Caco-2 (cell line): ENCODE results near the gene LMAN1L. TPM values are rescaled to one million over a fixed set of nuclear protein-coding genes. Genes with fewer than 3 reads are reported as not detected.

Source experiments
- BruUV-seq: library from RNA; stranded (reverse); fragments of 400-500 nt; replicated peaks from 2 replicates; lab custom pipeline; 2021; lab: Mats Ljungman, UMichigan
- CTCF ChIA-PET: fragments of 300-600 bp; sonication (Branson Sonifier 250); formaldehyde crosslinking; loops from one replicate; lab custom pipeline; 2022; ENCODE audit warnings: antibody characterized with exemption; lab: Charles Lee
- POLR2A ChIA-PET: fragments of 300-600 bp; sonication (Branson Sonifier 250); formaldehyde crosslinking; loops from one replicate; lab custom pipeline; 2022; ENCODE audit warnings: antibody characterized with exemption; lab: Charles Lee
- DNase-seq, 2 experiments: peaks; one replicate each; pipeline versions ENCODE4 v3.0.0 to v3.0.0-alpha.2; 2020 to 2022
- H3K27me3 ChIP-seq: replicated peaks from 2 replicates; pipeline ENCODE4 v1.6.0; 2011; ENCODE audit warnings: low read length; ENCODE audit not compliant: control insufficient read depth, insufficient read depth
- H3K36me3 ChIP-seq: 2 replicates; pipeline ENCODE4 v1.5.1; 2011; ENCODE audit warnings: low read length; ENCODE audit not compliant: control insufficient read depth, insufficient read depth
- H3K4me1 ChIP-seq: fragments of 250-450 bp; sonication (Bioruptor Pico); 2 replicates; pipeline ENCODE4 v1.5.1; 2020; ENCODE audit warnings: mild to moderate bottlenecking
- H3K4me3 ChIP-seq: 2 replicates; pipeline ENCODE4 v1.5.1; 2011; ENCODE audit warnings: low read depth, mild to moderate bottlenecking, control low read depth, low read length
- H3K9me3 ChIP-seq: fragments of 250-450 bp; sonication (Bioruptor Pico); 2 replicates; pipeline ENCODE4 v1.5.1; 2020; ENCODE audit warnings: mild to moderate bottlenecking, moderate library complexity
- H3K27ac Mint-ChIP-seq: one replicate; pipeline ENCODE4 v1.8.0; 2022; ENCODE audit warnings: mixed read lengths; ENCODE audit not compliant: unreplicated experiment
- H3K27me3 Mint-ChIP-seq: one replicate; pipeline ENCODE4 v1.8.0; 2022; ENCODE audit warnings: mixed read lengths; ENCODE audit not compliant: insufficient read depth, unreplicated experiment
- H3K36me3 Mint-ChIP-seq: one replicate; pipeline ENCODE4 v1.8.0; 2022; ENCODE audit warnings: mild to moderate bottlenecking, mixed read lengths; ENCODE audit not compliant: insufficient read depth, unreplicated experiment
- H3K4me1 Mint-ChIP-seq: one replicate; pipeline ENCODE4 v1.8.0; 2022; ENCODE audit warnings: low read depth, mixed read lengths; ENCODE audit not compliant: unreplicated experiment
- H3K4me3 Mint-ChIP-seq: one replicate; pipeline ENCODE4 v1.8.0; 2022; ENCODE audit warnings: mild to moderate bottlenecking, moderate library complexity, mixed read lengths; ENCODE audit not compliant: unreplicated experiment
- H3K9me3 Mint-ChIP-seq: one replicate; pipeline ENCODE4 v1.8.0; 2022; ENCODE audit warnings: mixed read lengths; ENCODE audit not compliant: unreplicated experiment
- intact Hi-C: fragments of 100-400 bp; cut with micrococcal nuclease; formaldehyde crosslinking; loops from one replicate; pipeline ENCODE4 v1.10.0; 2022; ENCODE audit not compliant: unreplicated experiment
- total RNA-seq: library from RNA; stranded (reverse); gene quantifications from 2 replicates; pipeline ENCODE4 v1.2.3, GENCODE V29; 2022
- TF ChIP-seq, protein P1 (sequence below), 2 experiments: fragments of 200-600 bp in 1 of 2; IDR thresholded peaks; 1 replicate in 1 of 2; 2 replicates in 1 of 2; pipeline versions ENCODE4 v1.5.1 to v1.8.0; 2011 to 2022; ENCODE audit warnings: antibody characterized with exemption in 1 of 2, control low read depth in 1 of 2, inconsistent platforms in 1 of 2, low read depth in 1 of 2, low read length in 1 of 2, mild to moderate bottlenecking in 1 of 2, moderate library complexity in 1 of 2; ENCODE audit not compliant: insufficient read depth in 1 of 2, severe bottlenecking in 1 of 2, unreplicated experiment in 1 of 2

The LMAN1L gene
- total RNA-seq, 1 experiment from 2014 or later, result not detected

DNA sequence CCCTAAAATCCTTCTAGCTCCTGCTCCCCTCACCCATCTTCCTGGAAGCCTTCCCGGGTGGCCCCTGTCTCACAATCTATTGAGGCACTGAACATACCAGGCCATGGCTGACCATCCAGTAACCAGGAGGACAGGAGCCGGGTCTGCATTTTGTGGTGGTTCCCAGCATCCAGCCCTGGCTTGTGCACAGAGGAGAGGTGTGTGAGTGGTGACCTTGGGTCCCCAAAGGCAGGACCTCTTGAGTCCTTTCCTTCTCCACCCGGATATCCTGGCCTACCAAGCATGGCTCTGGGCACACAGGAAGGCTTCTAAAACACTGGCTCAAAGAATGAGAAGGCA lies 22.9 kb upstream of the LMAN1L start:
- CTCF ChIA-PET, result interaction anchor here (0.6 to 1.5 kb wide), 4 partner anchors 15 to 157 kb away, joined by 3 to 4 read pairs (median 3); partner anchors contain the start of gene ULK3
- no peak overlapping the region for H3K4me3 ChIP-seq
- H3K36me3 ChIP-seq, result no peaks in the 10 kb centered on the region; the same call in 1 of the 2 replicates
- H3K27me3 Mint-ChIP-seq, result no peaks in the 10 kb centered on the region
- no TSS peak for BruUV-seq
- H3K9me3 ChIP-seq, result no peaks in the 10 kb centered on the region
- DNase-seq, result no peak
- intact Hi-C loops, result no loop called here
- POLR2A ChIA-PET, result no interaction called here
- no peaks in the 10 kb centered on the region for H3K9me3 Mint-ChIP-seq
- H3K27ac Mint-ChIP-seq, result peak overlapping the region; percentile 3
- TF ChIP-seq, protein P1, sequence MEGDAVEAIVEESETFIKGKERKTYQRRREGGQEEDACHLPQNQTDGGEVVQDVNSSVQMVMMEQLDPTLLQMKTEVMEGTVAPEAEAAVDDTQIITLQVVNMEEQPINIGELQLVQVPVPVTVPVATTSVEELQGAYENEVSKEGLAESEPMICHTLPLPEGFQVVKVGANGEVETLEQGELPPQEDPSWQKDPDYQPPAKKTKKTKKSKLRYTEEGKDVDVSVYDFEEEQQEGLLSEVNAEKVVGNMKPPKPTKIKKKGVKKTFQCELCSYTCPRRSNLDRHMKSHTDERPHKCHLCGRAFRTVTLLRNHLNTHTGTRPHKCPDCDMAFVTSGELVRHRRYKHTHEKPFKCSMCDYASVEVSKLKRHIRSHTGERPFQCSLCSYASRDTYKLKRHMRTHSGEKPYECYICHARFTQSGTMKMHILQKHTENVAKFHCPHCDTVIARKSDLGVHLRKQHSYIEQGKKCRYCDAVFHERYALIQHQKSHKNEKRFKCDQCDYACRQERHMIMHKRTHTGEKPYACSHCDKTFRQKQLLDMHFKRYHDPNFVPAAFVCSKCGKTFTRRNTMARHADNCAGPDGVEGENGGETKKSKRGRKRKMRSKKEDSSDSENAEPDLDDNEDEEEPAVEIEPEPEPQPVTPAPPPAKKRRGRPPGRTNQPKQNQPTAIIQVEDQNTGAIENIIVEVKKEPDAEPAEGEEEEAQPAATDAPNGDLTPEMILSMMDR (IDR thresholded peaks at IDR 0.05; ENCODE audit: insufficient read depth in 1 of 2, low read depth in 1 of 2, low read length in 1 of 2, severe bottlenecking in 1 of 2, unreplicated experiment in 1 of 2), result no peak
- no peaks in the 10 kb centered on the region for H3K27me3 ChIP-seq
- peaks cover under 1% of the 10 kb centered on the region for H3K36me3 Mint-ChIP-seq
- peaks cover 13% of the 10 kb centered on the region for H3K4me1 Mint-ChIP-seq
- H3K4me3 Mint-ChIP-seq, result peak overlapping the region; percentile 1
- peaks cover 19% of the 10 kb centered on the region for H3K4me1 ChIP-seq

- Histone ChIP-seq H3K4me3 (no peak overlapping the region), H3K9me3 (no peaks in the 10 kb centered on the region), H3K4me1 (peaks cover 19% of the 10 kb centered on the region), H3K36me3 (no peaks in the 10 kb centered on the region; the same call in 1 of the 2 replicates), H3K27me3 (no peaks in the 10 kb centered on the region)
- H3K27ac Mint-ChIP-seq, result no peak overlapping the region
- H3K36me3 Mint-ChIP-seq, result no peaks in the 10 kb centered on the region
- H3K9me3 Mint-ChIP-seq, result no peaks in the 10 kb centered on the region
- BruUV-seq, result no TSS peak
- POLR2A ChIA-PET, result no interaction called here
- CTCF ChIA-PET, result interaction anchor here (1.2 to 1.5 kb wide), 3 partner anchors 15 to 157 kb away, joined by 3 to 4 read pairs (median 3); no protein-coding TSS in a partner anchor
- H3K27me3 Mint-ChIP-seq, result no peaks in the 10 kb centered on the region
- H3K4me3 Mint-ChIP-seq, result no peak overlapping the region
- intact Hi-C loops, result no loop called here
- peaks cover 13% of the 10 kb centered on the region for H3K4me1 Mint-ChIP-seq
- TF ChIP-seq, protein P1 (IDR thresholded peaks at IDR 0.05; ENCODE audit: insufficient read depth in 1 of 2, low read depth in 1 of 2, low read length in 1 of 2, severe bottlenecking in 1 of 2, unreplicated experiment in 1 of 2), result no peak
- no peak for DNase-seq
Measured at GRCh38 chr15:74790080-74790916, 22.3 kb upstream of the LMAN1L start.

GRCh38 chr15:74791007-74791406 lies 21.6 kb upstream of the LMAN1L start:
- TF ChIP-seq, protein P1 (IDR thresholded peaks at IDR 0.05; ENCODE audit: insufficient read depth in 1 of 2, low read depth in 1 of 2, low read length in 1 of 2, severe bottlenecking in 1 of 2, unreplicated experiment in 1 of 2), result no peak
- ChIA-PET POLR2A (no interaction called here), CTCF (no interaction called here)
- no peak for DNase-seq
- H3K36me3 ChIP-seq, result no peaks in the 10 kb centered on the region; the same call in 1 of the 2 replicates
- Mint-ChIP-seq H3K4me1 (peaks cover 13% of the 10 kb centered on the region), H3K27me3 (no peaks in the 10 kb centered on the region), H3K36me3 (no peaks in the 10 kb centered on the region), H3K27ac (no peak overlapping the region), H3K4me3 (no peak overlapping the region), H3K9me3 (no peaks in the 10 kb centered on the region)
- no peak overlapping the region for H3K4me3 ChIP-seq
- no TSS peak for BruUV-seq
- peaks cover 19% of the 10 kb centered on the region for H3K4me1 ChIP-seq
- no peaks in the 10 kb centered on the region for H3K9me3 ChIP-seq
- H3K27me3 ChIP-seq, result no peaks in the 10 kb centered on the region
- intact Hi-C loops, result no loop called here
